ENCODE measurements around the gene EPAS1. TPM values are rescaled to one million over a fixed set of nuclear protein-coding genes. Genes with fewer than 3 reads are reported as not detected.
A peak's percentile ranks its signal among the peaks of the same experiment; 100 is the strongest.

The EPAS1 gene
- total RNA-seq, 1 experiment from 2014 or later: 43.2 TPM

DNA sequence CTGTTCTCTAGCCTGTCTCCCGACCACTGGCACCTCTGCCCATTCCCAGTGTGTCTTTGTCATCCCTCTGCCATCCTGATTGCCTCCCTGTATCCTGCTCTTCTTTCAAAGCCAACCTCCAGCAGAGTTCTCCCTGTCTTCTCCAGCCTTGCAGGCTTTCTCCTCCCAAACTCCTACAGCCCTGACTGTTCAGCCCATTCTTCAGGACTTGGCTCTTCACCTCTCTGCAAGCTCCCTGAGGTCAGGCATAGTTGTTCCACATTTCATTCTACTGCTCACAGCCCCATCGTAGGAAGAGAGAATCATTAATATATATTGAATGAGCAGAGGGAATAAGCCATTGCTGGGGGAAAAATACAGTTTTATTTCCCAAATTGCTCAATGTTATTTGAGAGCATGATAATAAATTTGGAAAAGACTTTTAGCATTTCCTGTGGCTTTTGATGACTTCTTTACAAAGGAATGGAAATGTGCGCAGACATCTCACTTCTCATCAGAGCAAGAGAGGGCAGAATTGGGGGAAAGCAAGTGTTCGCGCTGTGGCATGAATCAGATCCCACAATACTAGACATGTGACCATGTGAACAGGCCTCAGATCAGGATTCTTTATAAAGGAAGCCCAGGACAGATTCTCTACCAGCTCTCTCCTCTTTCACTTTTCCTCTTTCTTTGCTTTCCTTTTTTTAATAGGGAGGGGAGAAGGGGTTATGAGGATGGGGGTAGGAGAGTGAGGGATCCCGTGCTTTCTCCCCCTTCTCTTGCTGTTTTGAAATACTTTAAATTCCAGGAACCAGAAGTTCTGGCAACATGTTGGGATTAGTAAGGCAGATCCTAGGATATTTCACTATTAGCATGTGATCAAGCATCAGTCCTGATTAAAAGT is 37.4 kb downstream of the EPAS1 start:
- Histone ChIP-seq H3F3A (ENCODE audit: low read length, unreplicated experiment) (no peaks in the 10 kb centered on the region), H3K9ac (ENCODE audit: low read length) (peak overlapping the region; percentile 44), H3K9me2 (replicated peaks; ENCODE audit: low read length) (no peaks in the 10 kb centered on the region), H3K79me2 (ENCODE audit: low read length) (peaks cover 89% of the 10 kb centered on the region), H3K4me3 (ENCODE audit: low read length) (no peak overlapping the region), H3K9me3 (ENCODE audit: low read length) (no peaks in the 10 kb centered on the region), H2AFZ (ENCODE audit: low read length) (no peak overlapping the region), H4K20me1 (ENCODE audit: low read length) (peaks cover 4% of the 10 kb centered on the region; the same call in 1 of the 2 replicates), H3K27me3 (ENCODE audit: low read length) (no peaks in the 10 kb centered on the region), H3K36me3 (ENCODE audit: low read depth, low read length) (no peaks in the 10 kb centered on the region), H3K27ac (ENCODE audit: low read length) (peak overlapping the region; percentile 65), H3K4me2 (ENCODE audit: low read length) (peak overlapping the region; percentile 56), H3K4me1 (ENCODE audit: insufficient read depth, low read length) (peaks cover 36% of the 10 kb centered on the region)
- ChIA-PET POLR2A (ENCODE audit: unreplicated experiment) (no interaction called here), CTCF (no interaction called here)
- peak; percentile 52 for ATAC-seq
- peak; percentile 64 for DNase-seq
- intact Hi-C loops (cut with micrococcal nuclease): loop anchor here (2.0 kb wide), 2 partner anchors 30 to 36 kb away; no protein-coding TSS in a partner anchor
- TF ChIP-seq EZH2 (IDR thresholded peaks at IDR 0.05; ENCODE audit: low read length, unreplicated experiment): no peak
- TF ChIP-seq, protein P1, sequence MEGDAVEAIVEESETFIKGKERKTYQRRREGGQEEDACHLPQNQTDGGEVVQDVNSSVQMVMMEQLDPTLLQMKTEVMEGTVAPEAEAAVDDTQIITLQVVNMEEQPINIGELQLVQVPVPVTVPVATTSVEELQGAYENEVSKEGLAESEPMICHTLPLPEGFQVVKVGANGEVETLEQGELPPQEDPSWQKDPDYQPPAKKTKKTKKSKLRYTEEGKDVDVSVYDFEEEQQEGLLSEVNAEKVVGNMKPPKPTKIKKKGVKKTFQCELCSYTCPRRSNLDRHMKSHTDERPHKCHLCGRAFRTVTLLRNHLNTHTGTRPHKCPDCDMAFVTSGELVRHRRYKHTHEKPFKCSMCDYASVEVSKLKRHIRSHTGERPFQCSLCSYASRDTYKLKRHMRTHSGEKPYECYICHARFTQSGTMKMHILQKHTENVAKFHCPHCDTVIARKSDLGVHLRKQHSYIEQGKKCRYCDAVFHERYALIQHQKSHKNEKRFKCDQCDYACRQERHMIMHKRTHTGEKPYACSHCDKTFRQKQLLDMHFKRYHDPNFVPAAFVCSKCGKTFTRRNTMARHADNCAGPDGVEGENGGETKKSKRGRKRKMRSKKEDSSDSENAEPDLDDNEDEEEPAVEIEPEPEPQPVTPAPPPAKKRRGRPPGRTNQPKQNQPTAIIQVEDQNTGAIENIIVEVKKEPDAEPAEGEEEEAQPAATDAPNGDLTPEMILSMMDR (conservative IDR thresholded peaks at IDR 0.05; ENCODE audit: low read depth, low read length): no peak
- no peak for TF ChIP-seq EZH2phosphoT487 (IDR thresholded peaks at IDR 0.05; ENCODE audit: borderline replicate concordance, low read length)
- no TSS peak for BruUV-seq (replicated peaks)

DNA sequence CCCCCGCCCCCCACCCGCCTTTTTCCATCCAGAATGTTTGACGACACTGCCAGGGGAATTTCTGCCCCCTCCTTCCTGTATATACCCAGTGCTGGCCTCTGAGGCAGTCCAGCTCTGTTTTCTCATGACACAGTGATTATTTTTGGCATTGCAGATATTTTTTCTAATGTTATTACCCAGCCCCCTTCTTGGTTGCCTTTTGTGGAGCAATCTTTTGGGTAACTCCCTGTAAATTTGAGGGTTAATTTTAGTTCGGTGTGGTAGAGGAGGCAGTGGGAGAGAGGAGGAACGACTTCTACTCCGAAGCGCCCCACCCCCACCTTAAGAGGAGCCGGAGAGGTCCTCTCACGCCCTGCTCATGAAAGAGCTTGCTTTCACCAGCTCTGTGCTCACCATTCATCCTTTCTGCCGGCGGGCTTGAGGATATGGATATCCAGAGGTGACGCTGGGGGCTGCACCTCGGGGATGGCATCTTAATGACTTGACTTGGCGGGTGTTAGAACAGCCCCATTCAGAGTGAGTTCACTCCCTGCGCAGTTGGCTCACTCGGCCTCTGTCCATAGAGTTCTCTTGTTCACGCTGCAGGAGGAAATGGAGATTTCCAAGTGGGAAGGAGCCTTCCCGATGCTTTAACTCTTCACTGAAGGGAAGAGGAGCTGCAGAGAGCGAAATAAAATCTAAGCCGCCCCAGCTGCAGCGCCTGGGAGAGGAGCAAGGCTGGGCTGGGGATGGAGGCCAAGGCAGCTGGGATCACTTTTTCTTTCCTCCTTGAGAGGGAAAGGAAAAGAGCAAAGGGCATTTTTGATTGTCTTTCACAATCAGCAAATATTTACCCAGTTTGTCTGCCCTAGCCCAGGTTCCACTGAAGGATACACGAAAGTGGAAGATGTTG is 38.4 kb downstream of the EPAS1 start:
- DNase-seq (peak; percentile 51), ATAC-seq (peak; percentile 12; the same call in 1 of the 2 replicates)
- intact Hi-C loops (cut with micrococcal nuclease): loop anchor here (2.0 kb wide), 3 partner anchors 21 to 37 kb away; no protein-coding TSS in a partner anchor
- no peak overlapping the region for H3K4me3 ChIP-seq (ENCODE audit: low read length)
- H3K27ac ChIP-seq (ENCODE audit: low read length): peak overlapping the region; percentile 65
- no peaks in the 10 kb centered on the region for H3F3A ChIP-seq (ENCODE audit: low read length, unreplicated experiment)
- H3K79me2 ChIP-seq (ENCODE audit: low read length): peaks cover 87% of the 10 kb centered on the region
- no peaks in the 10 kb centered on the region for H3K9me2 ChIP-seq (replicated peaks; ENCODE audit: low read length)
- no peaks in the 10 kb centered on the region for H3K27me3 ChIP-seq (ENCODE audit: low read length)
- peak overlapping the region; percentile 44 for H3K9ac ChIP-seq (ENCODE audit: low read length)
- POLR2A ChIA-PET (ENCODE audit: unreplicated experiment): no interaction called here
- no TSS peak for BruUV-seq (replicated peaks)
- peaks cover 4% of the 10 kb centered on the region; the same call in 1 of the 2 replicates for H4K20me1 ChIP-seq (ENCODE audit: low read length)
- peaks cover 27% of the 10 kb centered on the region for H3K4me1 ChIP-seq (ENCODE audit: insufficient read depth, low read length)
- TF ChIP-seq EZH2 (IDR thresholded peaks at IDR 0.05; ENCODE audit: low read length, unreplicated experiment): no peak
- TF ChIP-seq, protein P1 (conservative IDR thresholded peaks at IDR 0.05; ENCODE audit: low read depth, low read length): no peak
- no peak for TF ChIP-seq EZH2phosphoT487 (IDR thresholded peaks at IDR 0.05; ENCODE audit: borderline replicate concordance, low read length)
- H2AFZ ChIP-seq (ENCODE audit: low read length): no peak overlapping the region
- H3K4me2 ChIP-seq (ENCODE audit: low read length): peak overlapping the region; percentile 56
- H3K36me3 ChIP-seq (ENCODE audit: low read depth, low read length): no peaks in the 10 kb centered on the region
- CTCF ChIA-PET: no interaction called here
- no peaks in the 10 kb centered on the region for H3K9me3 ChIP-seq (ENCODE audit: low read length)
